Stomach smooth muscle (tissue), 2 donors: ENCODE data around the gene BCAR3.

Experiments used
- H3K27ac ChIP-seq: one replicate; pipeline ENCODE4 v1.7.0; 2013; ENCODE audit warnings: mild to moderate bottlenecking, low read length, inconsistent platforms
- H3K27me3 ChIP-seq, 2 donors: one replicate each; pipeline ENCODE4 v1.7.0; 2013; ENCODE audit warnings: low read length in 2 of 2; ENCODE audit not compliant: insufficient read depth in 2 of 2, control insufficient read depth in 1 of 2
- H3K36me3 ChIP-seq, 2 donors: one replicate each; pipeline ENCODE4 v1.7.0; 2013; ENCODE audit warnings: low read length in 2 of 2; ENCODE audit not compliant: control insufficient read depth in 2 of 2, insufficient read depth in 2 of 2
- H3K4me1 ChIP-seq: one replicate; pipeline ENCODE4 v1.7.0; 2013; ENCODE audit warnings: low read length; ENCODE audit not compliant: control insufficient read depth, insufficient read depth
- H3K4me3 ChIP-seq, 2 donors: one replicate each; pipeline ENCODE4 v1.7.0; 2013; ENCODE audit warnings: low read length in 2 of 2
- H3K9ac ChIP-seq, 2 donors: one replicate each; pipeline ENCODE4 v1.7.0; 2013; ENCODE audit warnings: low read length in 2 of 2, mild to moderate bottlenecking in 1 of 2
- H3K9me3 ChIP-seq, 2 donors: one replicate each; pipeline ENCODE4 v1.7.0; 2013; ENCODE audit warnings: low read length in 2 of 2; ENCODE audit not compliant: control insufficient read depth in 2 of 2
- donor health status: healthy.
- donor health status: Pancreatic carcinoma.

BCAR3 gene

DNA sequence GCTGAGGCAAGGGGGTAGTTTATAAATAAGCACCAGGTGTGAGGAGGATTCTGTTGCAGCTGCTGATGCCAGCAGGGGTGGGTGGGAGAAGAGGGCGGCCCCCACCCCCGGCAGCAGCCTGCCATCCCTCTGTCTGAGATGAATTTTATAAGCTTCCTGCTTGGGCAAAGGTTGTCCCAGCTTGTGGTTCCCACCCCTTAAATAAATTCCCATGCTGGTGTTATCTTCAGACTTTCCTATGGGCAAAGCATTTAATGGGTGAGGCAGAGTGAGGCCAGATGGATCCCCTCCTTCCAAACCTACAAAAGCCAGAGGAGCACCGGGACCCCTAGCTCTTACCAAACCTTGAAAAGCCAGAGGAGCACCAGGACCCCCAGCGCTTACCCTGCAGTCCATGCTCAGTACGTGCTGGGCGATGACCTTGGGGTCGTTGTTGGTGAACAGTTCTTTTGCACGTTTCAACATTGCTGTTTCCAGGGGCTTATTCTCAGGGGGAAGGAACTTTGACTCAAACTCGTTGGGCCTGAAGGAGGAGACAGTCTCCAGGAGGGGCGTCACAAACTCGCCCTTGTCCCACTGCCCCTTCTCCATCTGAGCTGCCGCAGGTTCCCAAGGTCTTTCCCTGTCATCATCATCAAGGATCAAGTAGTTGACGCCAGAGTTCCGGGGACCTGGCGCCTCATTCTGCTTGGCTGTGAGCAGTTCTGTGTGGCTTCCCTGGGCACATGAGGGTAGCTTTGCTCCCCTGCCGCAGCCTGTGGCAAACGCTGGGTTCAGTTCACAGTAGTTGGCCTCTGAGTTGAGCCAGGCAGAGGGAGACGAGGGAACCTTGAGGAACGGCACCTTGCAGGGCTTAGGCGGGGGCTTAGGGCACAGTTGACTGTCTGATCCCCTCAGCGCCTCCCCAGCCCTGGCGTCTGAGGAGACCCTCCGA lies 99.5 kb downstream of the BCAR3 start:
- no peak overlapping the region for H3K27ac ChIP-seq
- H3K9ac ChIP-seq: no peak overlapping the region
- H3K9me3 ChIP-seq: no peaks in the 10 kb centered on the region
- peaks cover 0 to 8% of the 10 kb centered on the region in 2 donors for H3K36me3 ChIP-seq
- H3K27me3 ChIP-seq: no peaks in the 10 kb centered on the region
- no peak overlapping the region for H3K4me3 ChIP-seq
- H3K4me1 ChIP-seq: peaks cover 5% of the 10 kb centered on the region

DNA sequence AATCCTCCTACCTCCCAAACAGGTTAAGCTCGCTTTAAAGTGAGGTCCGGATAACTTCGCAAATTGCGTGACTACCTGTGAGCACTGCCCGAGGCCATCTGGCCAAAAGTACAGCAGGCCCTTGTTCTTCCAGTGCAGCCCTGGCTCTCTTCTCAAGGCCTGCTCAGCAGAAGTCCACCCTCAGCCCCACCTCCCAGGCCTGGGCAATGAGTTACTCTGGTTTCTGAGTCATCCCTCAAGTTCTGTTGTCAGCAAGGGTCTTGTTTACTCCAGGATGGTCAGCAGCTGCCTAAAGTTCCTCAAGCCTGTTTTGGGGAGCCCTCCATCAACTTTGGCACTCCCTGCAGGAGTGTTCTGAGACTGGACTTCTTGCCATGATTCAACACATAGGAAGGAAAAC lies 101.7 kb downstream of the BCAR3 start:
- peaks cover 0 to 11% of the 10 kb centered on the region in 2 donors for H3K36me3 ChIP-seq
- H3K4me3 ChIP-seq: no peak overlapping the region
- H3K9ac ChIP-seq: no peak overlapping the region
- no peak overlapping the region for H3K27ac ChIP-seq
- no peaks in the 10 kb centered on the region for H3K9me3 ChIP-seq
- no peaks in the 10 kb centered on the region for H3K27me3 ChIP-seq
- peaks cover 5% of the 10 kb centered on the region for H3K4me1 ChIP-seq

DNA sequence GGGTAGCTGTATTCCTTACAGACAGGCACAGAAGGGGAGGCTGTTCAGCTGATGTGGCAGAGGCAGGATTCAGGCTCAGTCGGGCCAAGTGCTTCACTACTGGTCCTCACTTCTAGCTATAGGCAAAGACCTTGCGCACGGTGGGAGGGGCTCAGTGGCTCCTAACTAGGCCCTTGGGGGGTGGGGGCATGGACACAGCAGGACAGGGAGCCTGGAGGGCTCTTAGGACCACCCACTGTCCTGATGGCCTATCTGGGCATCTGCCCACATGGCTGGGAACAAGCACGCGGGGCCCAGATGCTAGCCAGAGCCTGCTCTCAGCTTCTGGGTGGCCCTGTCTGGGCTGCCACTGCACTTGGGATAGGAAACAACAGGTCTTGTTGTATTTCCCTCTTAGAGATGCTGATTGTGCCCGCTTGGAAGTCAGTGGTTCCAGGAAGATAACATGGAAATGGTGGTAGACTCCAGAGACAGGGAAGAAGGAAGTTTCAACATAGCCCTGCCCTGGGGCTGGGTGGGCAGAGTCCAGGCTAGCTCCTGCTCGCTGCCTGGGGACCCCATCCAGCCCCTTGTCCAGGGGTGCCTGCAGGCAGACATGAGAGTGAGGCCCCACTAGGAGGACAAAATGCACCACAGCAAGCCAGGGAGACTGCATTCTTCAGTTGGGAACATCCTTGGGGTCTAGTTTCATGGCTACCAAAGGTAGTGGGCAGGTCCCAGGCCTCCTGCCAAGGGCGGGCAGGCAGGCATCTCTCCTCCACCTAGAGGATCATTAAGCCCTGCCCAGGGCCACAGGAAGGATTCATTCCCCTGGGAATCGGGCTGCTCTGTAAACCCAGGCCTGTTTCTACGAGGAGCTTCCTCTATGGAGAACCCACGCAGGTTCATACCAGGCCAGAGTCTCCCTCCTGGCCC lies 102.5 kb downstream of the BCAR3 start:
- H3K27ac ChIP-seq: no peak overlapping the region
- peaks cover 0 to 13% of the 10 kb centered on the region in 2 donors for H3K36me3 ChIP-seq
- no peak overlapping the region for H3K4me3 ChIP-seq
- no peaks in the 10 kb centered on the region for H3K27me3 ChIP-seq
- H3K9me3 ChIP-seq: no peaks in the 10 kb centered on the region
- H3K4me1 ChIP-seq: peaks cover 5% of the 10 kb centered on the region
- no peak overlapping the region for H3K9ac ChIP-seq

DNA sequence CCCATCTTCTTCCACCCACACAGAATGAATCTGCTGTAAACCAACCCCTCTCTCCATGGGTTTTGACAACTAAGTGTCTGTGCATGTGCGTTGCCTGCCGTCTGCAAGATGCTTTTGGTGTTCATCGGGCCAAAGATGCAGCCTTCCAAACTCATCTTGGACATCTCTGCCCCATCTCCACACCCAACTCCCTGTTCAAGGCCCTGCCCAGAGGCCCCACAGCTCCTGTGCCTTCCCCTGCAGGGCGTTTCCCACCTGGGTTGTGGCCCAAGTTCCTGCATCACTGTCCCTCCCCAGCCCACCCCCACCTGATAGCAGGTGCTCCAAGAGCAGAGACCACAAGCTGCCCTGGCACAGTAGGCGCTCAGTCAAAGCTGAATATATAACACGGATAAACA lies 103.2 kb downstream of the BCAR3 start:
- Histone ChIP-seq H3K4me3 (no peak overlapping the region), H3K27ac (no peak overlapping the region), H3K4me1 (peaks cover 5% of the 10 kb centered on the region), H3K9me3 (no peaks in the 10 kb centered on the region), H3K9ac (no peak overlapping the region), H3K27me3 (no peaks in the 10 kb centered on the region), H3K36me3 (peaks cover 0 to 13% of the 10 kb centered on the region in 2 donors)

DNA sequence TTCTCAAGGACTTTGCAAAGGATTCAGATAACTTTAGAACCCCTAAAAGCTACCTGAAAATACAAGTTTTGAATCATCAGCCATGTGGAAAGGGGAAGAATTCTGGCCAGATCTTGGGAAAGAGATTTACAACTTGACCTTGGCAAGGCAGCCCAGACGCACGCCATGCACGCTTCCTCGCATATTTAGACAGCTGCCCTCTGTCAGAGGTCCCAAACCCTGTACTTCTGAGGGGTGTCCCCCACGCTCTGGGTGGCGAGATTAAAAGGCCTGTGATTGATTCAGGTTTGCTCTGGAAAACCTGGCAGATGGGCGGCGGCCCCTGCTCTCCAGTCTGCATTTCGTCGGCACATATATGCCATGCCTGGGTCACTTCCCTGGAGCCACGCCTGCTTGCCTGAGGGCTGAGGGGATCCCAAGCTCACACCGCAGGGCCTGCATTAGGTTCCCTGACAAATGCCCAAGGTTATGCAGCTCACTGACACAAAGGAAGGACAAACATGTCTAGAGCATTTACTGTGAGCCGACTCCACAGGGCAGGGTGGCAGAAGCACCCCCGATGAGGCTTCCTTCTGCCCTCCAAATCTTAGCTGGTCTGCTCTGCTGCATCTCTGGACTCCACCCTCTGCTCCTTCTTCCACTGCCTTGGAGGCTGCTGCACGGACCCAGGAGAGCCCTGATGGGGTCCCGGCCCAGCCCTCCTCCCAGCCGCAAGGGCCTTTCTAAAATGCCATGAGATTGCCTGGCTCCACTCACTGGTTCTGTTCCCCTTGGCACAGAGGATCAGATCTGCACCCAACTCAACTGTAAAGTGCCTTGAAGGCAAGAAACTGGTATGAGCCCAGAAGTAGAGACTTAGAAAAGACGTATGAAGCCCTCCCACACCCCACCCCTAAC lies 103.9 kb downstream of the BCAR3 start:
- Histone ChIP-seq H3K27me3 (no peaks in the 10 kb centered on the region), H3K9me3 (no peaks in the 10 kb centered on the region), H3K27ac (no peak overlapping the region), H3K4me3 (no peak overlapping the region), H3K9ac (no peak overlapping the region), H3K4me1 (peaks cover 5% of the 10 kb centered on the region), H3K36me3 (peaks cover 0 to 13% of the 10 kb centered on the region in 2 donors)

DNA sequence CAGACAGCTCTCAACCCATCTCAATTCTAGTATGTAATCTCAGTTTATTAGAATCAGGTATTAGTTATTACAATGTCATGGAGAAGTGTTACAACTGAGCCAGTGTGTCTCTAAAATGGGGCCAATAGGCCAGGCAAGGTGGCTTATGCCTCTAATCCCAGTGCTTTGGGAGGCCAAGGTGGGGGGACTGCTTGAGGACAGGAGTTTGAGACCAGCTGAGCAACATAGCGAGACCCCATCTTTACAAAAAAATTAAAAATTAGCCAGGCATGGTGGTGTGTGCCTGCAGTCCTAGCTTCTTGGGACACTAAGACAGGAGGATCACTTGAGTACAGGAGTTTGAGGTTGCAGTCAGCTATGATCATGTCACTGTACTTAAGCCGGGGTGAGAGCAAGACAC lies 104.9 kb downstream of the BCAR3 start:
- H3K4me3 ChIP-seq: no peak overlapping the region
- H3K4me1 ChIP-seq: peaks cover 5% of the 10 kb centered on the region
- H3K9me3 ChIP-seq: no peaks in the 10 kb centered on the region
- no peak overlapping the region for H3K9ac ChIP-seq
- H3K27ac ChIP-seq: no peak overlapping the region
- H3K27me3 ChIP-seq: no peaks in the 10 kb centered on the region
- H3K36me3 ChIP-seq: peaks cover 0 to 8% of the 10 kb centered on the region in 2 donors

DNA sequence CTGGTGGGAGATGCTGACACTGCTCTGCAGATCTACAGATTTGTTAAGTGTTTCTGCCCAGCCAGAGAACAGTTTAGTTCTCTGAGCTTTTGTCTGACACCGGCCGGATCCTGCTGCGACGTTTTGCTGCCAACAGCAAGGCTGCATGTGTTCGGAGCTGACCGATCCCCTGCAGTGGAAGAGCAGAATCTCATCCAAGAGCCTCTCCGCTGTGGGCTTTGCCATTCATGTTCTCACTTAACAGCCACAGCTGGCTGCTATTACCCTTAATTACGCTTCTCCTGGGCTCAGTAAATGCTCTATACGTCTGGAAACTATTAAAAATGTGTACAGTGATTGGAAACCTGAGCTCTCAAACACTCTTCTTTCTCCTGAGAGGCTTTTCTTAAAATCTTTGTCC lies 105.3 kb downstream of the BCAR3 start:
- Histone ChIP-seq H3K27ac (no peak overlapping the region), H3K9me3 (no peaks in the 10 kb centered on the region), H3K4me3 (no peak overlapping the region), H3K27me3 (no peaks in the 10 kb centered on the region), H3K36me3 (peaks cover 0 to 10% of the 10 kb centered on the region in 2 donors), H3K9ac (no peak overlapping the region), H3K4me1 (peaks cover 5% of the 10 kb centered on the region)

DNA sequence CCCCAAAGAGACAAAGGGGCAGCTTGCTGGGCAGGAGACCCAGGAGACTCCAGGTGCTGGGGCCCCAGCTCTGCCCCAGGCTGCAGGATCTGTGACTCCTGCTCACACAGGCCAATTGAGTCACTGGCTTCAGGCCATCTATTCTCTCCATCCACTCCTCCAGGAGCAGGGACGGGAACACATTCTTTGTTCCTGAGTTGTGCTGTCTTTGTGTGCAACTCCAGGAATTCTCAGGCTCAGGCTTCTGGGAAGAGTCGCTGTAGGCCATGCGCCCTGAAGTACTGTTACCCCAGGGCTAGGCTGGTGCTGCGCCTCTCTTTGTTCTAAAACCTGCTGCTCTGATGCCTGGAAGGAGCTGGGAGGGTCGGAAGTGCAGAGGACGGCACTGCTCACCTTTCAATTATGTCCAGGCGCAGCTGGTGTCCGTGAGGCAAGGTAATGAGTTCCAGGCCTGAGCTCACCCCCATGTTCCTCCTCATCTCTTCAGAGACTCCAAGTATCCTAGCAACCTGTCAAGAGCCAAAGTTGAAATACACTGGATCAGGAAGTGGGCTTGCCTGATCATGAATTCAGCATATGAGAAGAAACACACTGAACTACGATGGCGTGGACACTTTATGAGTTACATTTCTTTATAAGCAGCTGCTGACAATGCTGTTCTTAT lies 105.9 kb downstream of the BCAR3 start:
- Histone ChIP-seq H3K27me3 (no peaks in the 10 kb centered on the region), H3K4me3 (no peak overlapping the region), H3K9ac (no peak overlapping the region), H3K27ac (no peak overlapping the region), H3K36me3 (peaks cover 0 to 10% of the 10 kb centered on the region in 2 donors), H3K9me3 (no peaks in the 10 kb centered on the region), H3K4me1 (peaks cover 5% of the 10 kb centered on the region)

DNA sequence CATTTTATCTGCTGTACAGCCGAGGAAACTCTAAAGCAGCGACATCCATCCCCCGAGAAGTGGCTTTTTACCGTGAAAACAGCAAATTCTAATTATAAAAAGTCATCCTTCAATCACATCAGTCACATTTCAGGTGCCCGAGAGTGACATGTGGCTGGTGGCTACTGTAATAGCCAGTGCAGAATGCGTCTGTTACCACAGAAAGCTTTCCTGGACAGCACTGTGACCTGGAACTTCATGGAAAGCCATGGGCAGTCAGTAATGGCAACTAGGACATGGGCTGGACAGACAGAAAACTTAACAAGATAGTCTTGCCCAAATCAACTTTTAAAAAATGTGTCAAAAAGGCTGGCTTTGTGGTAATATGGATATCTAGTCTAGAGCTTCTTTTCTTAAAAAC lies 106.6 kb downstream of the BCAR3 start:
- H3K27ac ChIP-seq: no peak overlapping the region
- H3K9me3 ChIP-seq: no peaks in the 10 kb centered on the region
- H3K4me1 ChIP-seq: peaks cover 4% of the 10 kb centered on the region
- H3K27me3 ChIP-seq: no peaks in the 10 kb centered on the region
- no peak overlapping the region for H3K4me3 ChIP-seq
- H3K36me3 ChIP-seq: peaks cover 3 to 11% of the 10 kb centered on the region in 2 donors
- H3K9ac ChIP-seq: no peak overlapping the region

DNA sequence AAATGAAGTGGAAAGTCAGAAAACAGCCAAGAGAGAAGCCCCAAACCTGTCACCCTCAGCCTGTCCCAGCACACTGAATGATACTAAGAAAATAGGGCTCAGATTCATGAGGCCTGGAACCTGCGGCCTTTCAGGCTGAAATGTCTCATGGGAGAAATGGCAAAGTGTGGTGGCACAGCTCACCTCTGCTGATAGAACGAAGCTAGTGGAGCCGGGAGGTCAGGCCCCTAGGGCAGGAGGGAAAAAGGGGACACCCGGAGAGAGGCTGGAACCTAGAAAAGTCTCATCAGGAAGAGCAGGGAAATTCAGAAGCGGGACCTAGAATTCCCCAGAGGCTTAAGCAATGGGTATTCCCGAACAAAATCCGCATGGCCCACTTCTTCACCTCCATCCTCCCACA lies 107.1 kb downstream of the BCAR3 start:
- Histone ChIP-seq H3K9ac (no peak overlapping the region), H3K27me3 (no peaks in the 10 kb centered on the region), H3K27ac (no peak overlapping the region), H3K4me3 (no peak overlapping the region), H3K9me3 (no peaks in the 10 kb centered on the region), H3K4me1 (no peaks in the 10 kb centered on the region), H3K36me3 (peaks cover 3 to 13% of the 10 kb centered on the region in 2 donors)
